Measurements from ENCODE around the gene ABCC6.

- TF ChIP-seq CTCF (IDR thresholded peaks at IDR 0.05) (no peak), POLR2A (IDR thresholded peaks at IDR 0.05) (no peak)
Observed at GRCh38 chr16:16141784-16142396, 81.4 kb downstream of the ABCC6 start.
